ENCODE measurements around the gene RNF220.

GRCh38 chr1:44368471-44369151 lies 36.4 kb upstream of the RNF220 start:
- TF ChIP-seq, protein P1, sequence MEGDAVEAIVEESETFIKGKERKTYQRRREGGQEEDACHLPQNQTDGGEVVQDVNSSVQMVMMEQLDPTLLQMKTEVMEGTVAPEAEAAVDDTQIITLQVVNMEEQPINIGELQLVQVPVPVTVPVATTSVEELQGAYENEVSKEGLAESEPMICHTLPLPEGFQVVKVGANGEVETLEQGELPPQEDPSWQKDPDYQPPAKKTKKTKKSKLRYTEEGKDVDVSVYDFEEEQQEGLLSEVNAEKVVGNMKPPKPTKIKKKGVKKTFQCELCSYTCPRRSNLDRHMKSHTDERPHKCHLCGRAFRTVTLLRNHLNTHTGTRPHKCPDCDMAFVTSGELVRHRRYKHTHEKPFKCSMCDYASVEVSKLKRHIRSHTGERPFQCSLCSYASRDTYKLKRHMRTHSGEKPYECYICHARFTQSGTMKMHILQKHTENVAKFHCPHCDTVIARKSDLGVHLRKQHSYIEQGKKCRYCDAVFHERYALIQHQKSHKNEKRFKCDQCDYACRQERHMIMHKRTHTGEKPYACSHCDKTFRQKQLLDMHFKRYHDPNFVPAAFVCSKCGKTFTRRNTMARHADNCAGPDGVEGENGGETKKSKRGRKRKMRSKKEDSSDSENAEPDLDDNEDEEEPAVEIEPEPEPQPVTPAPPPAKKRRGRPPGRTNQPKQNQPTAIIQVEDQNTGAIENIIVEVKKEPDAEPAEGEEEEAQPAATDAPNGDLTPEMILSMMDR (IDR thresholded peaks at IDR 0.05) = no peak
- TF ChIP-seq POLR2A (IDR thresholded peaks at IDR 0.05) = no peak

Data from body of pancreas (tissue), 4 donors.